NCI-H2227 (cell line): Measurements from ENCODE around the gene KDM6A.
"Not testable (repeated sequence)": the region's sequence is repeated elsewhere in the genome, so short reads cannot be mapped to it uniquely, and the experiment has no call there.

Experiments
- DNase-seq: peaks from one replicate; lab custom pipeline; 2025; ENCODE audit not compliant: unreplicated experiment; lab: John Stamatoyannopoulos, UW

KDM6A gene

DNA sequence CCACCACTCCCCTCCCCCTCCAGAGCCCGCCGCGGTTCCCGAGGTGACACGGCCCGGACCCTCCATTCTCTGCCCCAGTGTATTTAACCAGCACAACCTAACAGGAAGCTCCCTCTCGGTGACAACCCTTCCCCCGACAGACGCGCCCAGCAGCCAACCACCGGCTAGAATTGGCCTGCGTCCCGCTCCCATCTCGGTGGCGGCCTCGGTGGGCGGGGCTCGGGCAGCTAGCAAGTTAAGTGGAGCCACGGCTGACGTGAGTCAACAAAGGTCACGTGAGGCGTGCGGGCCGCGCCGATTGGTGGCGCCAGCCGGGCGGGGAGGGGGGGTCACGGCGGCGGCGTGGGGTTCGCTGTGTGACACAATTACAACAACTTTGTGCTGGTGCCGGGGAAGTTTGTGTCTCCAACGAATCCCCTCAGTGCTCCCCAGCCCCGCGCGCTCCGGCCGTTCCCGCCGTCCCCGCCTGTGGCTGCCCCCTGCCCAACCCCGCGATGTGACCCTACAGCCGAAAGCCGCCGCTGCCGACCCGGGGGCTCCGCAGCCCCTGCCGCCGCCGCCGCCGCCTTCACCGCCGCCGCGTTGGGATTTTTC lies at the start of gene KDM6A:
KDM6A (plus strand) TSS at position 368 of the 594 bp plus-strand sequence. CDS start 364 bp downstream, outside the sequence.
- DNase-seq = peak; percentile 99

GRCh38 chrX:44823193-44823592 lies 49.8 kb upstream of the KDM6A start:
- DNase-seq = not testable (repeated sequence)

DNA sequence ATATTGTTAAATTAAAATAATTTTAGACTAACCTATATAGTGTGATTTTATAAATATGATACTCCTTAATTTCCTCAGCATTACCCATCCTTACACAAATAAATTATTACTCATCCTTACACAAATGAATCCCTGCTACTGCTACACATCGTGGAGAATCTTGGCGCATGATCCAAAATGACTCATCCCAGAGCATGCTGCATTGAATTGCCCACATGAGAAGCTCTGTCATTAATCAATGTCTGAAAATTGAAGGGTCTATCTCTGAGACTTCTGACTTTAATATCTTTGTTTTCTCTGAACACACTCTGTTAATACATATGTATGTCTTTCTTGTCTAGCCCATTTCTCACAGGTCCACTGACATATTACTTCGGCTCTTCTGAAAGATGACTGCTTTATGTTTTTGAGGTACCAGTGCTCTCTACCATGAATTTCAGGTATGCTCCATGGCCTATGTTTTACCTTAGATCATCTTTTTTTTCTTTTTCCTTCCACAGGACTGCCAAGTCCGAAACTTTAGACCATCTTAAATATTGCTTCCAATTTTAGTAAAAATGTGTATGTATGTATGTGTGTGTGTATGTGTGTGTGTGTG lies 44.9 kb upstream of the KDM6A start:
- DNase-seq = no peak

- no peak for DNase-seq
Observed at GRCh38 chrX:44829832-44830231, 43.2 kb upstream of the KDM6A start.

- no peak for DNase-seq
Observed at GRCh38 chrX:44842550-44843317, 30.3 kb upstream of the KDM6A start.

- no peak for DNase-seq
Observed at GRCh38 chrX:44843318-44843702, 29.7 kb upstream of the KDM6A start.

DNA sequence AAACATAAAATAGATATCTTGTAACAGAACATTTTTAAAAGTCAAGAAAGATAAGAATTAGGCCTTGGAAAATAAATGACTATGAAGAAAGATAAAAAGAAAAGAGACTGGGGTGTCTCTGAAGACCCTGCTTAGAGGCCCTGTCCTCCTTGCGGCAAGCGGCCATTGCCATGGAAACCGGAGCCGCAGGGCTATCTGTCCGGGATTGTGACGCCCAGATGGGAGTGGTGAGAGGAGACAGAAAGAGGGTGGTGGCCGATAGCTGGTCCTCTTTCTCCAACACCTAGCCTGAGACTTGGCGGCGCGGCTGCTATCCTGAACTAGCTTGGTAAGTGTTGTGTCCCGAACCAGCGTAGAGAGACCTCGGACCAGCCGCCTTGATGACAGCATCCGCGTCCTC lies 29.2 kb upstream of the KDM6A start, which contains the start of gene DUSP21:
DUSP21 (plus strand) TSS at position 269 of the 400 bp plus-strand sequence; CDS start at position 381, 112 bp downstream.
- no peak for DNase-seq

GRCh38 chrX:44844204-44844603 lies 28.8 kb upstream of the KDM6A start:
- no peak for DNase-seq

- DNase-seq = not testable (repeated sequence)
Observed at GRCh38 chrX:44850891-44851290, 22.1 kb upstream of the KDM6A start.

DNA sequence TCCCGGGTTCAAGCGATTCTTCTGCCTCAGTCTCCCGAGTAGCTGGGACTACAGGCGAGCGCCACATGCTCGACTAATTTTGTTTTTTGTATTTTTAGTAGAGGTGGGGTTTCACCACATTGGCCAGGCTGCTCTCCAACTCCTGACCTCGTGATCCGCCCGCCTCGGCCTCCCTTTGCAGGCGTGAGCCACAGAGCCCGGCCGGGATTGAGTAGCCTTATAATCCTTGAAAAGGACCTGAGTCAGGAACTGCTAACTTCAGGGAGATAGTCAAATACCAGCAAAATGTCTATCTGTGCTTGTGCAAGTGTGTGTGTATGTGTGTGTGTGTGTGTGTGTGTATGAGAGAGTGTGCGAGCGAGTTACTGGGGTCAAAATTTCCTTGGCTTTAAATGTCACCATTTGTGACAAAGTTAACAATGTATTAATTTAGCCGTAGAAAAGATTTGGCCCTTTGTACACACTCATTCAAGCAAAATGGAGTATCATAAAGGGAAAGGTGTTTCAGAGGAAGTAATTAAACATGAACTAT lies 1.8 kb upstream of the KDM6A start:
- DNase-seq = no peak

DNA sequence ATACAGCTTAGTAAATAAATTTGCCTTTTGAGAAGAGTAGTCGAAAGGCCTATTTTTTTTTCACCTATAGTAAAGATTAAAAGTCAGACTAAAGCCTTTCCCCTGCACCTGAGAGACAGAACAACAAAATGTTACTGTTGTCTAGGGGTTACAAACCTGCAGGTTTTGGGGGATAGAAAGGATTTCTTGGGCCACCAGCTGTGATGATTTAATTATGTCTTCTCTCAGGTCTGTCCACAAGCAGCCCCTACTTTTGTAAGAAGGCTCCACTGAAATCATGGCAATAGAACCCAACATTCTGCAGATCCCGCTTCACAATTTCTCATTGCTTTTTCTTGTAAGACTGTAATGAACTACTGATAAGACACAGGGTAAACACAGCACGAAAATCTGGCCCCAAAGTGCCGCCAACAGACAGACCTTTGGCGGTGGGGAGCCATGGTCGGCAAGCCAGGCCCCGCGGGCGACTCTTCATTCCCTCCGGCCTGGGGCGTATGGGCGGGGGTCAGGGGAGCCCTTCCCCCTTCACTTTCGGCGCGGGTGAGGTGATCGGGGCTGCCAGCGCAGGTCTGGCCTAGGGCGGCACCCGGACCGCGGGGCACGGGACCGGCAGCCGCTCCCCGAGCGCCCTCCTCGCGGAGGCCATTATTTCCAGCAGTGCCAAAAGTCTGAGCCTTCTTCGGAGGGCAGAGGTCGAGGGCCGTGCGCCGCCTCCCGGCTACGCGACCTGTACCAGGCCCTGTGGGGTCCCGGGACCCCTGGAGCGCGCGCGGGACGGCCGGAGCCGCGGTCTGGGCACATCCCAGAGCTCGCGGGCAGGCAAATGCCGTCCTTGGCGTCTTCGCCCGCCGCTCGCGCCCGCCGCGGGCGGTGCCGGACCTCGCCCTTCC lies 812 bp upstream of the KDM6A start:
- DNase-seq = peak; percentile 68

GRCh38 chrX:44873415-44874276 lies 658 bp downstream of the KDM6A start:
- DNase-seq = peak; percentile 75

DNA sequence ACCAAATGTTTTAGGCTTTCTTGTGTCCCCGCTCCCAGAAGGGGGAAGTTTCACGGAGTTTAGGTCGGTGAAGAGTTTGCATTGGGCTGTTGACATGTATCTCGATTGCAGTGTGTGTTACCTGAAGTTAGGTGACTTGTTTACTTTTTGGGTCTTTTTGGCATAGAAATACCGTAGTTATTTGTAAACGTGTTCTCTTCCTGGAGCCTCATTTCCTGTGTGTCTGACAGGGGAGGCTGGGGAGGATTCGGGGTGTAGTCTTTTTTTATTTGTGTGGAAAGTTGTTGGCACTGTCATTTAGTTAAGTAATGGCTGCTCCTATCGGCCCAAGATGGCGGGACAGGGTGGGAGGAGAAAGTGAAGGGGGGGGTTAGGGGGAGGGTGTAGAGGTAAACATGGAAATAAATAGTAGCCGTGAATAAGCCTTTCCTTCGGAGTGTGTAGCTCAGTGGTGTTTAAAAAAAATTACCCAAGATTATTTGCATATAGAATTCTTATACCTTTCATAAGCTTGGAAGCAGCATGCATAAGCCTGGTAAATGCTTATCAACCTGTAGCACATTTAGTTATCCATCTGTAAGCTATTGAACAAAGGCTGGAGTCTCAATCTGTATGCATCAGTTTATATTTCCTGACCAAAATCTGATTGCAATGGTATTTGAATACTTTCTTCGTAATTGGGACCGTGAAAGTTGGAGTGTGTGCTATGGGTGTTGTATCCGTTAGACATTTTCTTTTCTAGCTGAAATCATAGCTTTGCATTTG lies 1.6 kb downstream of the KDM6A start:
- peak; percentile 48 for DNase-seq

GRCh38 chrX:44875185-44875489 lies 2.1 kb downstream of the KDM6A start:
- DNase-seq = no peak

GRCh38 chrX:44876086-44876485 lies 3.1 kb downstream of the KDM6A start:
- DNase-seq = no peak

DNA sequence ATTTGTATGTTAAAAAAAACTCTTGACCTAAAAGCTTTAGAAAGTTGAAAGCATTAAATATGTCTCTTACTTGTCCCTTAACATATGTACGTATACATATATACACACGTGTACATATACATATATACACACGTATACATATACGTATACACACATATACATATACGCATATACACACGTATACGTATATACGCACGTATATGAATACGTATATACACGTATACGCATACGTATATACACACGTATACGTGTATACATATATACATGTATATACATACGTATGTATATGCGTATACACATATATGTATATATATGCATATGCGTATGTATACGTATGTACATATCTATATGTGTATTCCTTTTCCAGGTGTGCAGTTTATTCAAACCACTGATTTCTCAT lies 3.8 kb downstream of the KDM6A start:
- DNase-seq = no peak

DNA sequence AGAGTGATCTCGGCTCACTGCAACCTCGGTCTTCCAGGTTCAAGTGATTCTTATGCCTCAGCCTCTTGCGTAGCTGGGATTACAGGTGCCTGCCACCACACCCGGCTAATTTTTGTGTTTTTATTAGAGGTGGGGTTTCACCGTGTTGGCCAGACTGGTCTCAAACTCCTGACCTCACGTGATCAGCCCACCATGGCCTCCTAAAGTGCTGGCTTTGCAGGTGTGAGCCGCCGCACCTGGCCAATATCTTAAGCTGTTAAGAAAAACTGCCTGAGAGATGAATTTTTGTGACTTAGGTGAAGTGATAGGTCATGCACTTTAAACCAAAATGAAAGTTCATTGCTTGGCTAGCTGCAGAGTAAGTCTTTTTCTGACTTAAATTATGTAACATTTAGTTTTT lies 5.8 kb downstream of the KDM6A start:
- no peak for DNase-seq

- no peak for DNase-seq
Observed at GRCh38 chrX:44881549-44881948, 8.6 kb downstream of the KDM6A start.

- no peak for DNase-seq
Observed at GRCh38 chrX:44882635-44883034, 9.6 kb downstream of the KDM6A start.
